ENCODE results near the gene BCLAF1.
A peak's percentile ranks its signal among the peaks of the same experiment; 100 is the strongest.
"Not testable (repeated sequence)": the region's sequence is repeated elsewhere in the genome, so short reads cannot be mapped to it uniquely, and the experiment has no call there.

Gene BCLAF1

DNA sequence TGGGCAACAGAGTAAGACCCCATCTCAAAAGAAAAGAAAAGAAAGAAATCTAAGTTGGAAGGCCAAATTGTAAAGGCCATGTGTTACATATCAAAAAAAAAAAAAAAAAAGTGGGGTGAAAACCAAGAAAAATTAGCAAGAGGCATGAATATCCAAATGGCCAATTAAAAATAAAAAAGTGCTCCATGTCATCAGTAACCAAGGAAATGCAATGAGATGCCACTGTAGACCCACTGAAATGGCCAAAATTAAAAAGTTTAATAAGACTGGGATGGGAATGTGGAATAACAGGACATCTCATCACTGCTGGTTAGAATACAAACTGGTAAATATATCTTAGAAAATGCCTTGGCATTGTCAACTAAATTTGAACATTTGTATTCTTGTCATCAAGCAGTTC lies 30.1 kb upstream of the BCLAF1 start:
- Mint-ChIP-seq H3K27ac (no peak overlapping the region), H3K4me1 (ENCODE audit: low read depth in 2 of 2) (no peaks in the 10 kb centered on the region), H3K9me3 (no peaks in the 10 kb centered on the region), H3K4me3 (no peak overlapping the region), H3K36me3 (ENCODE audit: insufficient read depth) (peaks cover 3% of the 10 kb centered on the region), H3K27me3 (no peaks in the 10 kb centered on the region)
- DNase-seq (no peak), ATAC-seq (replicated peaks) (no peak)

DNA sequence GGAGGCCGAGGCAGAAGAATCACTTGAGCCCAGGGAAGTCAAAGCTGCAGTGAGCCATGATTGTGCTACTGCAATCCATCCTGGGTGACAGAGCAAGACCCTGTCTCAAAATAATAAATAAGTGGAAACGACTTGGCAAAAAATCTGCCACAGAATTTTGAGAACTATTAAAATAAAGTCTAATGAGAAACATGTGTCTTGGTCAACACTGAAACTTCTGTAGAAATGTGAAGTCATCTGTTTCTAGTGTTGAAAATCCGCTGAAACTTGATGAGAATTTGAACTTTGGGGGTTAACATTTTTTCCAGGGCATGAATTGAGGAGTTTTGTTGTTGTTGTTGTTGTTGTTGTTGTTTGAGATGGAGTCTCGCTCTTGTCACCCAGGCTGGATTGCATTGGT lies 29.0 kb upstream of the BCLAF1 start:
- H3K27ac Mint-ChIP-seq: no peak overlapping the region
- H3K4me3 Mint-ChIP-seq: no peak overlapping the region
- ATAC-seq (replicated peaks) (no peak), DNase-seq (no peak)
- H3K27me3 Mint-ChIP-seq: no peaks in the 10 kb centered on the region
- no peaks in the 10 kb centered on the region for H3K36me3 Mint-ChIP-seq (ENCODE audit: insufficient read depth)
- H3K9me3 Mint-ChIP-seq: no peaks in the 10 kb centered on the region
- H3K4me1 Mint-ChIP-seq (ENCODE audit: low read depth in 2 of 2): no peaks in the 10 kb centered on the region

DNA sequence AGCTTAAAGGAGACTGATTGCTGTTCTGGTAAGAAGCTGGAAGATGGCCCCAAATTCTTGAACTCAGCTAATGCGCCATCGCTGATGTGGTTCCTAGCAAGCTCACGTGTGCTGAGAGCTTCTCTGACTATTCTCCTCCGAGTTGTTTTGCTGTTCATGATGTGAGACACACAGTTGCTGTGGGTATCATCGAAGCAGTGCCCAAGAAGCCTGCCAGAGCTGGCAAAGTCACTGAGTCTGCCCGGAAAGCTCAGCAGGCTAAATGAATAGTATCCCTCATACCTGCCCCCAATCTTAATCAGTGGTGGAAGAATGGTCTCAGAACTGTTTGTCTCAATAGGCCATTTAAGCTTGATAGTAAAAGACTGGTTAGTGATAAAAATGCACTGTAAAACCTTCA lies 28.3 kb upstream of the BCLAF1 start:
- no peaks in the 10 kb centered on the region for H3K27me3 Mint-ChIP-seq
- ATAC-seq (replicated peaks) (no peak), DNase-seq (no peak)
- H3K27ac Mint-ChIP-seq: no peak overlapping the region
- no peaks in the 10 kb centered on the region for H3K4me1 Mint-ChIP-seq (ENCODE audit: low read depth in 2 of 2)
- peaks cover under 1% of the 10 kb centered on the region for H3K36me3 Mint-ChIP-seq (ENCODE audit: insufficient read depth)
- no peaks in the 10 kb centered on the region for H3K9me3 Mint-ChIP-seq
- H3K4me3 Mint-ChIP-seq: no peak overlapping the region

DNA sequence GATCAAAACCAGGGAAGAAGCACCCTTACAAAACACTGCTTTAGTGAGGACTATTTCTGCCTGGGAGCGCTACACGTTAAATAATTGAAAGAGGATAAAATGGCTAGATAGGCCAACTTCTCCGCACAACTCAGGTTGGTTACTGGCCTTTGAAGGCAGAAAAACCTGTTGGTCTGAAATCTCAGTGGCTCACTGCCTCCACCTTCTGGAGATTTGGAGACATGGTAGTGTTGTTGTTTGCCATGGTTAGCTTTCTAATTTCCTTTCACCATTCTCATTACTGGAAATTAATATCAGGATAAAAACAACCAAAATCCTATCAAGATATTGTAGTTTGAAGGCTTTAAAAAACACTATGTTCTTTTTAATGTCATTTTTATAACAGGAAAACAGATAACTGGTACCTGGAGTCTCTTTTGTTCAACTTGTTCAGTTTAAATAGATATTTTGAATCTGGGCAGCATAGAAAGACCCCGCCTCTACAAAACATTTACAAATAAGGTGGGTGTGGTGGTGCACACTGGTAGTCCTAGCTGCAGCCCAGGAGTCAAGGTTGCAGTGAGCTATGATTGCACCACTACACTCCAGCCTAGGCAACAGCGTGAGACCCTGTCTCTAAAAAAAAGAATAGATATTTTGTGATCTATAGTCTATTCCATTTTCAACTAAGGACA lies 27.5 kb upstream of the BCLAF1 start:
- Mint-ChIP-seq H3K4me1 (ENCODE audit: low read depth in 2 of 2) (no peaks in the 10 kb centered on the region), H3K27ac (no peak overlapping the region), H3K9me3 (no peaks in the 10 kb centered on the region), H3K4me3 (no peak overlapping the region), H3K27me3 (no peaks in the 10 kb centered on the region), H3K36me3 (ENCODE audit: insufficient read depth) (peaks cover 3% of the 10 kb centered on the region)
- ATAC-seq (replicated peaks) (peak; percentile 98), DNase-seq (peak; percentile 60 to 64 (median 61))

DNA sequence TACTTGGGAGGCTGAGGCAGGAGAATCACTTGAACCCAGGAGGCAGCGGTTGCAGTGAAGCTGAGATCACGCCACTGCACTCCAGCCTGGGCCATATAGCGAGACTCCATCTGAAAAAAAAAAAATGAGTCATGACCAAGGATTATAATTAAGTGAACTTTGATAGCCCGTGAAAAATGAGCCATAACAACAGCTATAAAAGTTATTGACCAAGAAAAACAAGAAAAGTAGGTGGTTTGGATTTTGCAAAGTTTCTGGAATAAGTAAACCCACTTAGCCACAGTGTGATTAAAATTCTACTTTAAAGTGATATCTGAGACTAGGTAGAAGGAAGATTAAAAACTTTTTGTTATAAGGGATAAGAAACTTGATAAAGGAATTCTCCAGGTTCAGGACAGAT lies 25.9 kb upstream of the BCLAF1 start:
- H3K4me1 Mint-ChIP-seq (ENCODE audit: low read depth in 2 of 2): no peaks in the 10 kb centered on the region
- H3K27ac Mint-ChIP-seq: no peak overlapping the region
- no peak for DNase-seq
- H3K9me3 Mint-ChIP-seq: no peaks in the 10 kb centered on the region
- no peaks in the 10 kb centered on the region for H3K27me3 Mint-ChIP-seq
- H3K4me3 Mint-ChIP-seq: no peak overlapping the region
- ATAC-seq (replicated peaks): no peak
- peaks cover 3% of the 10 kb centered on the region for H3K36me3 Mint-ChIP-seq (ENCODE audit: insufficient read depth)

DNA sequence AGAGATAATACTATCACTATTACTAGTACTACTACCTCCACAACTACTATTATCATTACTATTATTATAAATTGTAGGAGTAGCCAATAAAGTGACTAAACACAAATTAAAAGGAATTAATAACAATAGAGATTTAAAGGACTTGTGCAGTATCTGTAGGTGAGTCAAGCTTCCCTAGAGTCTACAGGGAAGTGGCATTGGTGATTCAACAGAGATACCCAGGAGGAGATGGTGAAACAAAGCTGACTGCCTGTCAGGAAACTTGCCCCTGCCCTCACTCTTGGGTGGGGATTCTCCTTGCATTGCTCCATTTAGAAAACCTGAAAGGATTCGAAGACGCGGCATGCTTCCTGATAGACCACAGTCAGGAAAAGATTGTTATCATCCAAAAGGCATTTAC lies 23.3 kb upstream of the BCLAF1 start:
- Mint-ChIP-seq H3K4me3 (no peak overlapping the region), H3K36me3 (ENCODE audit: insufficient read depth) (peaks cover 3% of the 10 kb centered on the region), H3K27me3 (no peaks in the 10 kb centered on the region), H3K4me1 (ENCODE audit: low read depth in 2 of 2) (no peaks in the 10 kb centered on the region), H3K27ac (no peak overlapping the region), H3K9me3 (no peaks in the 10 kb centered on the region)
- ATAC-seq (replicated peaks): no peak
- no peak for DNase-seq

DNA sequence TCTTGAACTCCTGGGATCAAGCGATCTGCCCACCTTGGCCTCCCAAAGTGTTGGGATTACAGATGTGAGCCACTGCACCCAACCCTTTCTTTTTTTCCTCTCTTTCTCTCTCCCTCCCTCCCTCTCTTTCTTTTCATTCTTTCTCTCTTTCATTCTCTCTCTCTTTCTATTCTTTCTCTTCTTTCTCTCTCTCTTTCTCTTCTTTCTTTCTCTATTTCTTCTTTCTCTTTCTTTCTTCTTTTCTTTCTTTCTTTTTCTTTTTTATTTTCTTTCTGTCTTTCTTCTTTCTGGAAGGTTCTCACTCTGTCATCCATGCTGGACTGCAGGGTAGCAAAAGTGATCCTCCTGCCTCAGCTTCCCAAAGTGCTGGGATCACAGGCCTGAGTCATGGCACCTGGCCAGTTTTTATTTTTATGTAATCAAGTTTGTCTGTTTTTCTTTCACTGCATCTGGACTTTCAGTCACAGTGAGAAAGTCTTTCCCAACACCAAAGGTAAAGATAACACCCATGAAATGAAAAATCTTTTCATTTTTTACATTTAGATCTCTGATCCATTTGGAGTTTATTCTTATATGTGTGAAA lies 20.2 kb upstream of the BCLAF1 start:
- ATAC-seq (replicated peaks) (no peak), DNase-seq (no peak)
- no peaks in the 10 kb centered on the region for H3K4me1 Mint-ChIP-seq (ENCODE audit: low read depth in 2 of 2)
- peaks cover 3% of the 10 kb centered on the region for H3K36me3 Mint-ChIP-seq (ENCODE audit: insufficient read depth)
- no peaks in the 10 kb centered on the region for H3K27me3 Mint-ChIP-seq
- H3K27ac Mint-ChIP-seq: no peak overlapping the region
- no peak overlapping the region for H3K4me3 Mint-ChIP-seq
- H3K9me3 Mint-ChIP-seq: no peaks in the 10 kb centered on the region

DNA sequence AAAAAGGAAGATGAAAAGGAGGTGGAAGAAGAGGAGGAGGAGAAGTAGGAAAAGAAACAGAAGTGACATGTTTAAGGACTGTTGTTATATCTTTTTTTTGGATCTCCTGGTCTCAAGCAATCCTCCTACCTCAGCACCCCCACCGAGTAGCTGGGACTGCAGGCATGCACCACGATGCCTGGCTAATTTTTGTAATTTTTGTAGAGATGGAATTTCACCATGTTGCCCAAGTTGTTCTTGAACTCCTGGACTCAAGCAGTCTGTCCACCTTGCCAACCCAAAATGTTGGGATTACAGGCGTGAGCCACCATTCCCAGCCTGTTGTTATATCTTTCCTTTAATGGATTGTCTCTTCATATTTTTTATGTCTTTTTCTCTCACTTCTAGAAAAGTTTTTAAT lies 19.5 kb upstream of the BCLAF1 start:
- H3K4me1 Mint-ChIP-seq (ENCODE audit: low read depth in 2 of 2): no peaks in the 10 kb centered on the region
- ATAC-seq (replicated peaks) (no peak), DNase-seq (no peak)
- H3K27me3 Mint-ChIP-seq: no peaks in the 10 kb centered on the region
- no peak overlapping the region for H3K27ac Mint-ChIP-seq
- H3K9me3 Mint-ChIP-seq: no peaks in the 10 kb centered on the region
- no peak overlapping the region for H3K4me3 Mint-ChIP-seq
- H3K36me3 Mint-ChIP-seq (ENCODE audit: insufficient read depth): peaks cover 3% of the 10 kb centered on the region

DNA sequence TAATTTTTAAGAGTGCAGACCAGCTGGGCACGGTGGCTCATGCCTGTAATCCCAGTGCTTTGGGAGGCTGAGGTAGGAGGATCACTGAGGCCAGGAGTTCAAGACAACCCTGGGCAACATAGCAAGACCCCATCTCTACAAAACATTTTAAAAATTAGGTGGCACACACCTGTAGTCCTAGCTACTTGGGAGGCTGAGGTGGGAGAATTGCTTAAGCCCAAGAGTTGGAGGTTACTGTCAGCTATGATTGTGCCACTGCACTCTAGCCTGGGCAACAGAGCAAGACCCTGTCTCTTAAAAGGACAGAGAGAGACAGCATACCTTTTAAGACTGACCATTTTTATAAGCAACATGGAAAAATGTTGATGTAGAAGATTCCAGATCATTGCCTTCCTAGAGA lies 18.8 kb upstream of the BCLAF1 start:
- H3K27ac Mint-ChIP-seq; H3K36me3 Mint-ChIP-seq (ENCODE audit: insufficient read depth); H3K4me1 Mint-ChIP-seq (ENCODE audit: low read depth in 2 of 2); H3K27me3 Mint-ChIP-seq; H3K4me3 Mint-ChIP-seq; ATAC-seq (replicated peaks); DNase-seq; H3K9me3 Mint-ChIP-seq: not testable (repeated sequence)

DNA sequence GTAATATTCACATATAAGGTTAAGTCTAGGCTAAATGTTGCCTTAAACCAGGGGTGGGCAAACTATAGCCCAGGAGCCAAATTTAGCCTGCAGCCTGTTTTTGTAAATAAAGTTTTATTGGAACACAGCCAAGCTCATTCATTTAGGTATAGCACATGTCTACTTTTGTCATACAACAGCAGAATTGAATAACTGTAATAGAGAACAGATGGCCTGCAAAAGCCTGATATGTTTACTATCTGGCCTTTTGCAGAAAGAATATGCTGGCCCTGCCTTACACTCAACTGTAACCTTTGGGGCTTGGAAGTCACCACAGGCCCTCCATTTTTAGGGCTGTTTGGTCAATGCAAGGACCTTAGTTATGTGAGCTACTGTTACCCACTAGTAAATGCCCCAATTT lies 17.7 kb upstream of the BCLAF1 start:
- H3K9me3 Mint-ChIP-seq: no peaks in the 10 kb centered on the region
- H3K27me3 Mint-ChIP-seq: no peaks in the 10 kb centered on the region
- H3K27ac Mint-ChIP-seq: no peak overlapping the region

DNA sequence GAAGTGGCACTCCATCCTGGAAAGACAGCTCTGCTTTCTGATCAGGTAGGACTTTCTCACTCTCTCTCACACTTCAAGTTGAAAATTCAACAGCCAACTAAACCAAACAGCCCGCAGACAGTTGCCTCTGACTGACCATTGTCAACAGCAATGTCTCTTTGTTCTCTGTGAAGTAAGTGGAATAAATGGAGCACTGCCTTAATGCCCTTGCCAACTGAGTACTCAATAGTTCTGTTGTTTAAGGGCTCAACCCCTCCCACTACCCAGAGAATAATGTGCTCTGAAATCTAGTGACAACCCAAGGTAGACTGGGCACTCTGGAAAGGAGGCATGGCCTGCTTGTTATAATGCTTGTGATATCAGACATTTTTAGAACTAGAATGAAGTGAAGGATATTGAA lies 16.8 kb upstream of the BCLAF1 start:
- H3K36me3 Mint-ChIP-seq (ENCODE audit: insufficient read depth): no peaks in the 10 kb centered on the region
- H3K27me3 Mint-ChIP-seq: no peaks in the 10 kb centered on the region
- ATAC-seq (replicated peaks): no peak
- DNase-seq: no peak
- no peaks in the 10 kb centered on the region for H3K4me1 Mint-ChIP-seq (ENCODE audit: low read depth in 2 of 2)
- H3K4me3 Mint-ChIP-seq: no peak overlapping the region
- no peaks in the 10 kb centered on the region for H3K9me3 Mint-ChIP-seq
- H3K27ac Mint-ChIP-seq: no peak overlapping the region

More for the DNA sequence above, 17.7 kb upstream of the BCLAF1 start:
- DNase-seq (no peak), ATAC-seq (replicated peaks) (no peak)
- no peaks in the 10 kb centered on the region for H3K36me3 Mint-ChIP-seq (ENCODE audit: insufficient read depth)
- no peak overlapping the region for H3K4me3 Mint-ChIP-seq
- H3K4me1 Mint-ChIP-seq (ENCODE audit: low read depth in 2 of 2): no peaks in the 10 kb centered on the region

DNA sequence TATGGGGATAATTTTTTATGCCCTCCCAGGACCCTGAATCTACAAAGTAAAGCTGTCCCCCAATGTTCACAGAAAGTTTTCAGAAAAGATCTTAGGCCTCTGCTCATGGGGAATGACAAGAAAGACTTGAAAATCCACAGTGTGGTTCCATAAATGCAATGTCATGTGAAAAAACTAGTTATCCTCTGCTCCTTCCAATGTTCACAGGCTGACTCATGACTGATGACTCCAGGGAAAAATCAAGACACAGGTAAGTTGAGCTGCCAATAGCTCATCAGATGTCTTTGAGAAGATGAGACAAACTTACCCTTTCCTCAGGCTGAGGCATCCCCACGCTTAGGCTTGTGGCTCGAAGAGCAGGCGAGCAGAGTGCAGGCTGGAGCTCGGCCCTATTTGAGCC lies 14.8 kb upstream of the BCLAF1 start:
- ATAC-seq (replicated peaks) (no peak), DNase-seq (no peak)
- Mint-ChIP-seq H3K27me3 (no peaks in the 10 kb centered on the region), H3K4me3 (no peak overlapping the region), H3K27ac (no peak overlapping the region), H3K36me3 (ENCODE audit: insufficient read depth) (no peaks in the 10 kb centered on the region), H3K4me1 (ENCODE audit: low read depth in 2 of 2) (no peaks in the 10 kb centered on the region), H3K9me3 (no peaks in the 10 kb centered on the region)

DNA sequence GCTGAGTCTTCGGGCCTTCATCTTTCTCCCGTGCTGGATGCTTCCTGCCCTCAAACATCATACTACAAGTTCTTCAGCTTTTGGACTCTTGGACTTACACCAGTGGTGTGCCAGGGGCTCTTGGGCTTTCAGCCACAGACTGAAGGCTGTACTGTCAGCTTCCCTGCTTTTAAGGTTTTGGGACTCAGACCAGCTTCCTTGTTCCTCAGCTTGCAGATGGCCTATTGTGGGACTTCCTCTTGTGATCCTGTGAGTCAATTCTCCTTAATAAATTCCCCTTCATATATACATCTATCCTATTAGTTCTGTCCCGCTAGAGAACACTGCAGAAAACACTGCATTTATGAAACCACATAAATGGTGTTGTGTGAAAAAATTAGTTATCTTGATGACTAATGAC lies 13.9 kb upstream of the BCLAF1 start:
- Mint-ChIP-seq H3K27me3 (no peaks in the 10 kb centered on the region), H3K9me3 (no peaks in the 10 kb centered on the region), H3K4me1 (ENCODE audit: low read depth in 2 of 2) (no peaks in the 10 kb centered on the region), H3K27ac (no peak overlapping the region), H3K4me3 (no peak overlapping the region), H3K36me3 (ENCODE audit: insufficient read depth) (no peaks in the 10 kb centered on the region)
- DNase-seq: no peak
- no peak for ATAC-seq (replicated peaks)

DNA sequence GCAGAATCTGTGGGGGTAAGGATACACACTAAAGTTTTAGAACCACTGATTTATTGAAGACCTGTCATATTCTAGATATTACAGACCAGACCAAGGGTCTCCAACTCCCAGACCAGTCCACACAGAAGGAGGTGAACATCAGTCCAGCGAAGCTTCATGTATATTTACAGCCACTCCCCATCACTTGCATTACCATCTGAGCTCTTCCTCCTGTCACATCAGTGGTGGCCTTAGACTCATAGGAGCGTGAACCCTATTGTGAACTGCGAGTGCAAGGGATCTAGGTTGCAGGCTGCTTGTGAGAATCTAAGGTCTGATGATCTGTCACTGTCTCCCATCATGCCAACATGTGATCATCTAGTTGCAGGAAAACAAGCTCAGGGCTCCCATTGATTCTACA lies 5.0 kb upstream of the BCLAF1 start:
- no peak for ATAC-seq (replicated peaks)
- no peaks in the 10 kb centered on the region for H3K27me3 Mint-ChIP-seq
- no peak overlapping the region for H3K4me3 Mint-ChIP-seq
- H3K4me1 Mint-ChIP-seq (ENCODE audit: low read depth in 2 of 2): peaks cover 14 to 15% of the 10 kb centered on the region in 2 donors
- DNase-seq: no peak
- H3K36me3 Mint-ChIP-seq (ENCODE audit: insufficient read depth): peaks cover 22% of the 10 kb centered on the region
- no peaks in the 10 kb centered on the region for H3K9me3 Mint-ChIP-seq
- H3K27ac Mint-ChIP-seq: no peak overlapping the region
